NCI-H1105 treated with DMSO at 0.1 percent for 48 hours (cell line): Measurements from ENCODE around the gene MIER1.
A peak's percentile ranks its signal among the peaks of the same experiment; 100 is the strongest.
"Not testable (repeated sequence)": the region's sequence is repeated elsewhere in the genome, so short reads cannot be mapped to it uniquely, and the experiment has no call there.

Experiments
- DNase-seq: peaks from one replicate; lab custom pipeline; 2025; lab: John Stamatoyannopoulos, UW

The MIER1 gene

GRCh38 chr1:66924756-66925557 lies at the start of gene MIER1, which contains the start of gene DNAI4:
Gene MIER1 (plus strand): TSS chr1:66924990. CDS start chr1:66925029, 39 bp downstream.
Gene DNAI4 (minus strand): TSS chr1:66924856. CDS start chr1:66924831, 25 bp downstream.
- peak; percentile 98 for DNase-seq

GRCh38 chr1:66876664-66877063 lies 48.1 kb upstream of the MIER1 start:
- no peak for DNase-seq

- no peak for DNase-seq
These were observed 35.8 kb upstream of the MIER1 start for GRCh38 chr1:66889030-66889429.

- no peak for DNase-seq
These were observed 34.2 kb upstream of the MIER1 start for GRCh38 chr1:66890621-66891020.

GRCh38 chr1:66893712-66894111 lies 31.1 kb upstream of the MIER1 start:
- DNase-seq = no peak

- not testable (repeated sequence) for DNase-seq
These were observed 9.6 kb upstream of the MIER1 start for GRCh38 chr1:66915203-66915602.

- no peak for DNase-seq
These were observed 8.5 kb upstream of the MIER1 start for GRCh38 chr1:66916320-66916719.

- DNase-seq = no peak
These were observed 7.3 kb upstream of the MIER1 start for GRCh38 chr1:66917476-66917875.

DNA sequence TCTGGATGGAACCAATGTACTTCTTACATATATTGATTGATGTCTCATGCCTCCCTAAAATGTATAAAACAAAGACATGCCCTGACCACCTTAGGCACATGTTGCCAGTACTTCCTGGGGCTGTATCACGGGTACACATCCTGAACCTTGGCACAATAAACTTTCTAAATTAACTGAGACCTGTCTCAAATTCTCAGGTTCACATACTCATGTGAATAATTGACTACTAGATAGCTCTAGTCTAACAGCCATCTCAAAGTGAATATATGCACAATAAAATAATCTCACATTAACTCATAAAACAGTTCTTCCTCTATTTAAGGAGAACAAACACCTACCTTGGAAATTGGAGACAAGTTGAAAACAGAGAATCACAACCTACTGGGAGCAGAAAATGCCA lies 5.7 kb upstream of the MIER1 start:
- no peak for DNase-seq

DNA sequence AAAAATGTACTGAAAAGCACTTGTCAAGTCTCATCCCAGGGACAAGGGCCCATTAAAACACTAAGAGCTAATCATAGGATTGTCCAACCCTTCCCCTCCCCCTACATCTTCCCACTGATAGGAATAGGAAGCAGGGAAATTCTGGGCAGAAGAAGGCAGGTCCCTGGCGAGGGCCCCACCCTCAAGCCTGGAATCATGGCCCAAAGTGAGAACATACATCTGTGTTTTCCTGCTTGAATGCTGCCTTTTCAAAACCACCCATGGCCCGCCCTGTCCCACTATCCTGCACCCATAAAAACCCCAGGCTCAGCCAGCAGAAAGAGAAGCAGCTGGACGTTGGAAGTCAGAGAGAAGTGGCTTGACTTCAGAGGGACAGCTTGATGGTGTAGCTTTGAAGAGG lies 5.0 kb upstream of the MIER1 start:
- no peak for DNase-seq

GRCh38 chr1:66920543-66920942 lies 4.2 kb upstream of the MIER1 start:
- DNase-seq = no peak

DNA sequence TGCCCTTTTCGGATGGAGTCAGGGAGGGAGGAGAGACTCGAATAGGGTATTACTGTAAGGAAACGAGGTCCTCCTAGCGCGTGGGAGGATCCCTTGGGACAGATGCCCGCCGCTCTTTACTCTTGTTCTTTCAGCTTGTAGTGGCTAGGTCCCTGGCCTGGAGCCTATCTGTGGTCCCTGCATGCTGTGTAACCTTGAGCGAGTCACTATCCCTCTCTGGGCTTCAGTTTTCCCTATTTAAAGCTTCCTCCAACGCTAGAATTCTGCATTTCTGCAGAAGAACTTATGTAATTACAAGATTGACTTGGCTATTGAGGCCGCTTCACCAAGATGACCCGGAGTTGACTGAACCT lies 744 bp downstream of the MIER1 start:
- DNase-seq = no peak

GRCh38 chr1:66925944-66926343 lies 1.2 kb downstream of the MIER1 start:
- peak; percentile 26 for DNase-seq

GRCh38 chr1:66927528-66927927 lies 2.7 kb downstream of the MIER1 start:
- no peak for DNase-seq

DNA sequence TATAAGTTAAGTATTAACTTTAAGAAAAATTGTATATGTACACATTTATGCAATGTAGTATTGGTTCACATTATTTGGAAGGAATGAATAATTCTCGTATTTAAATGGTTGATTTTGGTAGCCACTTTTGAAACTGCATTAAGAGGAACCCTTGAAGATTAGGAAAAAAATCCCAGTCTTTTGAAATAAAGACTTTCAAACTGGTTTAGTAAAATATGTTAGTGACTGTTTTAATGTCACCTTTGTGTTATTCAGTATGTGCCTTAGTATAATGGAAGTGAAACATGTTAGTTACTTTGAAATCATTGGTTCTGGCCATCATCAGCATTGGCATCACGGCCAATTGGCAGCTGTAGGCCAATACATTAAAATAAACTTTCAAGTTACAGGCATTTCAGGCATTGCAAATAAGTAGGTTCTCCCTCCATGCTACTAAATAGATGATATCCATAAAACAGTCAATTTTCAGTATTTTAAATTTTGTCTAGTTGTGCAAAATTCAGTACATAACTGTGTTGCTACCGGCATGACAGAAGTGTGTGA lies 4.4 kb downstream of the MIER1 start:
- no peak for DNase-seq

- DNase-seq = no peak
These were observed 4.9 kb downstream of the MIER1 start for GRCh38 chr1:66929691-66929998.

DNA sequence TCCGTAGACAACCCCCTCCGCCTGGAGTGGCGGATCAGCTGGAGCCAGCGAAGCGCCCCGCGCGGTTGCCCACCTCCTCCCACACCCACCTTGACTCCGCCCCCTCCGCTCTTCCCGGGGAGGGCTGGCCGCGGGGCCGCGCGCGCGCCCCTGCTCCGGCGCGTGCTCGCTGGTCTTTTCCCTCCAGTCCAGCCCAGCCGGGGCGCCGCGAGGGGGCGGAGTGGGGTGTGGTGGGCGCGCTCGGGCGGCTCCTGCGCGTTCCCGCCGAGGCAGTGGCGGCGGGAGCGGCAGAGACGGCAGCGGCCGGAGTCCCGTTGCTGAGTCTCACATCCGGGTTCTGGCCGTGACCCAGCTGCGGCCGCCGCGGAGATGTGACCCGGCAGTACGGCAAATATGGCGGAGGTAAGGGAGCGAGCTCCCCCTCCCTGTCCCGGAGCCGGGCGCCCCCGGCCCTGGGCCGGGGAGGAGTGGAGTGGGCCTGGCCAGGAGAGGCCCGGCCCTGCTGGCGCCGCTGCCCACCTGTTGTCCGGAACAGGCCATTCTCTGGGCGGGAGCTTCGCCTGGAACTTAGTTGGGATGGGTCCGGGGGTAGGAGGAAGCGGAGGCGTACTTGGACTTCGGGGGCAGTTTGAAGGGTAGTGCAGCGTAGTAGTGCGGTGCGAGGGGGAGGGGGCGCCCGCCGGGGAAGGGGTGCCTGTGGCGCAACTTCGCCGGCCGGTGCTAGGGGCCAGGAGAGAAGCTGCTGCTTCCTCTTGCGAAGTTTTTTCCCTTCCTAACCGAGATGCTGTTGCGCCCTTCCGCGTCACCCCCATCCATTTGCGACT lies 5.4 kb downstream of the MIER1 start:
- peak; percentile 92 for DNase-seq

DNA sequence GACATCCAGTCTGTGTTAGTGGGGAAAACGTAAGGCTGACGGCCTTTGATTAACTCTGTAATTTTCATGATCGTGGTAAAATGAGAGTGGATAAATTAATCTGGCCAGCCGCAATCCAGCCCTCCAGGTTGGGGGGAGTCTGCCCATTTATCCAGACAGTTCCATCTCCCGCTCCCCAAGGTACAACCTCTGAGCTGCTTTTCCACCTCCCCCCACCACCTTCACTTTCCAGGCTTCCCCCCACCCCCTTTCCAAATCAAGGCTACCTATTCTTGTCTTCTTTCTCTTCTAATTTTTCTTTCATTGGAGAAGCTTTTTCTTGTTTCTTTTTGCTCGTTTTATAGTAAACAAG lies 6.0 kb downstream of the MIER1 start:
- peak; percentile 41 for DNase-seq

- DNase-seq = no peak
These were observed 6.8 kb downstream of the MIER1 start for GRCh38 chr1:66931590-66931989.

- DNase-seq = no peak
These were observed 7.5 kb downstream of the MIER1 start for GRCh38 chr1:66932291-66932690.

DNA sequence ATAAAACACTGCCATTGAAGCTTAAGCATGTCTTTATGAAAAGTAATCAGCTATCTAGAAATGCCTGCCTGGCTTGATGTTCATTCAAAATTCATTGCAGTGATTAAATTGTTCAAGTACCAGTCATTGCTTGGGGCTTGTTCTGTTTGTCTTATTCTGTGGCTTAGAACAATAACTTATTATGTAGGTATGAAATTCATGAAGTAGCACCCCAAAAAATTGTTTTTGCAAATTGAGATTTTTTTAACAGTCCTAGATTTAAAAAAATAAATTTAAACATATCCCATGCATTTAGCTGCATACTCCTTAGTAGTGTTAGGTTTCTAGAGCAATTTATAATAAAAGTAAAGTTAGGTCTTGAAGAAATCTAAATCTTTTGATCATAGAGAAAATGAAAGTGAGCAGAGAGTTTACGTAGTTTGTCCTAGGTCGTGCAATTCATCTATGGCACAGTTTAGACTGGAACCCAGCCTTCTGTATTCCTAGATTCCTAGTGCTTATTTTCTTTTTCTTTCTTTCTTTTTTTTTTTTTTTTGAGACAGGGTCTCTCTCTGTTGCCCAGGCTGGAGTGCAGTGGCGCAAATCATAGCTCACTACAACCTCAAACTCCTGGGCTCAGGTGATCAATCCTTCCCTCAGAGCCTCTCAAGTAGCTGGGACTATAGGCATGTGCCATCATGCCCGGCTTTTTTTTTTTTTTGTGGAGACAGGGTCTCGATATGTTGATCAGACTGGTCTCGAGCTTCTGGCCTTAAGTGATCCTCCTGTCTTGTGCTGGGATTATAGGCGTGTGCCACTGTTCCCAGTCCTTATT lies 9.3 kb downstream of the MIER1 start:
- DNase-seq = no peak

- DNase-seq = no peak
These were observed 12.9 kb downstream of the MIER1 start for GRCh38 chr1:66937529-66938234.
